Measurements from ENCODE around the gene RPTOR. TPM values are rescaled to one million over a fixed set of nuclear protein-coding genes. Genes with fewer than 3 reads are reported as not detected.

RPTOR gene, protein sequence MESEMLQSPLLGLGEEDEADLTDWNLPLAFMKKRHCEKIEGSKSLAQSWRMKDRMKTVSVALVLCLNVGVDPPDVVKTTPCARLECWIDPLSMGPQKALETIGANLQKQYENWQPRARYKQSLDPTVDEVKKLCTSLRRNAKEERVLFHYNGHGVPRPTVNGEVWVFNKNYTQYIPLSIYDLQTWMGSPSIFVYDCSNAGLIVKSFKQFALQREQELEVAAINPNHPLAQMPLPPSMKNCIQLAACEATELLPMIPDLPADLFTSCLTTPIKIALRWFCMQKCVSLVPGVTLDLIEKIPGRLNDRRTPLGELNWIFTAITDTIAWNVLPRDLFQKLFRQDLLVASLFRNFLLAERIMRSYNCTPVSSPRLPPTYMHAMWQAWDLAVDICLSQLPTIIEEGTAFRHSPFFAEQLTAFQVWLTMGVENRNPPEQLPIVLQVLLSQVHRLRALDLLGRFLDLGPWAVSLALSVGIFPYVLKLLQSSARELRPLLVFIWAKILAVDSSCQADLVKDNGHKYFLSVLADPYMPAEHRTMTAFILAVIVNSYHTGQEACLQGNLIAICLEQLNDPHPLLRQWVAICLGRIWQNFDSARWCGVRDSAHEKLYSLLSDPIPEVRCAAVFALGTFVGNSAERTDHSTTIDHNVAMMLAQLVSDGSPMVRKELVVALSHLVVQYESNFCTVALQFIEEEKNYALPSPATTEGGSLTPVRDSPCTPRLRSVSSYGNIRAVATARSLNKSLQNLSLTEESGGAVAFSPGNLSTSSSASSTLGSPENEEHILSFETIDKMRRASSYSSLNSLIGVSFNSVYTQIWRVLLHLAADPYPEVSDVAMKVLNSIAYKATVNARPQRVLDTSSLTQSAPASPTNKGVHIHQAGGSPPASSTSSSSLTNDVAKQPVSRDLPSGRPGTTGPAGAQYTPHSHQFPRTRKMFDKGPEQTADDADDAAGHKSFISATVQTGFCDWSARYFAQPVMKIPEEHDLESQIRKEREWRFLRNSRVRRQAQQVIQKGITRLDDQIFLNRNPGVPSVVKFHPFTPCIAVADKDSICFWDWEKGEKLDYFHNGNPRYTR (N-terminal part only)
- 9.2 and 11.7 TPM in 2 replicates for total RNA-seq

DNA sequence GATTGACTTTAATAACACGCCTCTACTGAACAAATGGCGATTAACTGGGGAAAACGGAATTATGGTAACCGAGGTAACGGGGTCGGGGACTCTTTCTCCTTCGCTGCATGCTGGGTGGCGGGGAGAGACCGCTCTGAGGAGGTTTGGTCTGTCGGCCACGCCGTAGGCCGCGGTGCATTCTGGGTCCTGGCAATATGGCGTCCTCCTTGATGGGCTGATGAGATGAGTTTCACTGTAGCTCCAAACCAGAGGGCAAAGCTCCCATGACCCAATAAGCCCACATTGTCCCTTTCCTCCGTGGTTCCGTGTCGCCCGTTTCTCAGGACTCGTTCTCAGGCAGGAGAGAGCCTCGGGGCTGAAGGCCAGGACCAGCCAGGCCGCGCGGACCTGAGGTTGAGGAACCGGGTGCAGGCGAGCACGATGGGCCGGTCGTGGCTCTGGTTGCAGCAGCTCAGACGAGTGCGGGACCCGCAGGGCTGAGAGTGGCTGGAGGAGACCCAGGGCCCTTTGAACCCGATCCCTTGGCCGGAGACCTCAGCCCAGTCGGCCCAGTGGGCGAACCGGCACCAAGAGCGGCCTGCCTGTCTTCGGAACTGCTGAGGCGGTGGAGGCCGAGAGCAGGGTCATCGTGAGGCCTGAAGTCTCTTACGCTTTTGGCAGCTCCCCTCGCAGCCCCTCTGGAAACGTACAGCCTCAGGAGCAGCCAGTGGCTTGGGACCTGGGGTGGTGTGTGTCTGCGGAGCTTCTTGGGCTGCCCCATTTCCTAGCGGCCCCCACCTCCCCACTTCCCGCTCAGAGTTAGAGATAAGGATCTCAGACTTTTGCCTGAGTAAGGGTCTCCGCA, at the start of gene RPTOR:
RPTOR (plus strand) TSS at position 184 of the 844 bp plus-strand sequence. CDS start 792 bp downstream, outside the sequence.
- DNase-seq (ENCODE audit: low read depth in 2 of 2), result peak; percentile 89 to 91

- DNase-seq (ENCODE audit: low read depth in 2 of 2), result no peak
These were observed 46.9 kb upstream of the RPTOR start for GRCh38 chr17:80497726-80498241.

- DNase-seq (ENCODE audit: low read depth in 2 of 2), result peak; percentile 11 to 30
These were observed 46.3 kb upstream of the RPTOR start for GRCh38 chr17:80498242-80498919.

DNA sequence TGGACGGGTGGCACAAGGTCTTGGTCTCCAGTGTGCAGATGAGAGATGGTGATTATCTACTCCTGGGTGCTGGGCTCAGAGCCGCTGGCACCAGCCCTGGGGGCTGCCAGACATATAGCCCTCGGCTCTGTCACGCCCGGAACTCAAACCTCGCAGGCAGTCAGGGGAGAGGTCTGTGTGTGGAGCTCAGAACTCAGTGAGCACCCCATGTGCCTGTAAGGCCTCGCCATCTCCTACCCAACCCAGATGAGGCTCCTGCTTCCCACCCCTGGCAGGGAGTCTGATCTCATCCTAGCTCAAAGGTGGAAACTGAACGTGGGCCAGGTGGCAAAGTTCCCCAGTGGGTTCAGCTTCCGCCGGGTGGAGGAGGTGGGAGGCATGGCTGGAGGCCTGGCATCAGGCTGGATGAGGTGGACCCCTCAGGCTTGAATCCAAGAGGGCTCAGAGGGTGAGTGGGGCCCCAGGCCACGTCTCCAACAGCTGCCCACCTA, 45.7 kb upstream of the RPTOR start:
- DNase-seq (ENCODE audit: low read depth in 2 of 2), result no peak

DNA sequence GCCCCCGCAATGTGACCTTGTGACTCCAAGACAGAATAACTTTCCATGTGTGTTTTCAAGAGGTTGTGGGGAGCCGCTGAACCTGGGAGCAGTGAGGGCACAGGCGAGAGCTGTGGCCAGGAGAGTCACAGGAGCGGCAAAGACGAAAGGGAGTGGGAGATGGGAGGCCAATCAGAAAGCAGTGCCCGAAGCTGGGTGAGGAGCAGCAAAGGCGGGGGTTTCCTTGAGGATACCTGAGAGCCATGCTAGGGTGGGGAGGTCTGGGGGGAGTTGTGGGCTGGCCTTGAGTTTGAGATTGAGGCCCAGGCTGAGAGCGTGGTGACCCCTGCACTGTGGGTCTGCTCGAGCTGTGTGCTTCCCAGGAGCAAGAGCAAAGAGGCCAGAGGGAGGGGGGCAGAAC, 45.1 kb upstream of the RPTOR start:
- no peak for DNase-seq (ENCODE audit: low read depth in 2 of 2)

GRCh38 chr17:80499961-80500665, 44.5 kb upstream of the RPTOR start:
- DNase-seq (ENCODE audit: low read depth in 2 of 2), result no peak

DNA sequence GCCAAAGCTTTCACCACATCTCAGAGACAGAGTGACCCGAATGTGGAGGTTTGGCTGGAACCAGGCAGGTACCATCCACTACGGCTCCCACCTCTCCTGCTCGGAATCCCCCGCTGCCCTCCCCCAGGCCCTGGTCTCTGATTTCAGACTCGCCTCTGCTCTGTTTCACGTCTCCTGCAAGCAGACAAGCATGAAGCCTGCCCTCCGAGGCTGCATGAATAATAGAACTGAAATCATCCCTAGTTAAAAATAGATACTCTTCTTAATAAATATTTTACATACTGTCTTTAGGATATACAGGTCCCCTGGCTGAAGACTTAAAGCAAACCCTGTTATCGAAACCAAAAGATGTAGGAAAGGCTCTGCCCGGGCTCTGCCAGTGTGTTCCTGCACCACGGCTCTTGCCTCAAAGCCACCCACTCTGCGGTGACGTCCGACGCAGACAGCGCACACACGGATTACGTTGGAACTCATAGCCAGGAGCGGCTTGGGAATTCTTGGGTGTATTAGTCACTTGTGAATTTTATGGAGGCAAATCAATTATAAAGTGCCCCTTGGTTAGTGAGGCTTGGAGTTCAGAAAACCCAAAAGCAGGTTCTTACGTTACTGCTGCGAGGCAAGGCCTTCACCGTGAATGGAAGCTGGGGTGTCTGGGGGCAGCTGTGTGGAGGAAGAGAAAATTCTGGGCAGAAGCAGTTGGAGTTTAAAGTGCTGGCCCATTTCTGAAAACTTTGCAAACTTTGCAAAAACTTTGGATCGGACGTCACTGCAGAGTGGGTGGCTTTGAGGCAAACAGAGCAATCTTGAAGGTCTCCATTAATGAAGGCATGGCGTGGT, 42.7 kb upstream of the RPTOR start:
- no peak for DNase-seq (ENCODE audit: low read depth in 2 of 2)

- no peak for DNase-seq (ENCODE audit: low read depth in 2 of 2)
These were observed 42.1 kb upstream of the RPTOR start for GRCh38 chr17:80502578-80502877.

DNA sequence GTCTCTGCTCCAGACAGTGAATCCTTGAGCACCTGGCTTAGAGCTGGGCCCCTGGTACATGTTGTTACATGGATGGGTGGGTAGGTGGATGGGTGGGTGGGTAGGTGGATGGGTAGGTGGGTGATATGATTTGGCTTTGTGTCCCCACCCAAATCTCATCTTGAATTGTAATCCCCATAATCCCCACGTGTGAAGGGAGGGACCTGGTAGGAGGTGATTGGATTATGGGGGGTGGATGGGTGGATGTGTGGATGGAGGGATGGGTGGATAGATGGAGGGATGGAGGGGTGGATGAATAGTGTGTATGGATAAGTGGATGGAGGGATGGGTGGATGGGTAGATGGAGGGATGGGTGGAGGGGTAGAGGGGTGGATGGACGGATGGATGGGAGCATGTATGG, 41.6 kb upstream of the RPTOR start:
- no peak for DNase-seq (ENCODE audit: low read depth in 2 of 2)

DNA sequence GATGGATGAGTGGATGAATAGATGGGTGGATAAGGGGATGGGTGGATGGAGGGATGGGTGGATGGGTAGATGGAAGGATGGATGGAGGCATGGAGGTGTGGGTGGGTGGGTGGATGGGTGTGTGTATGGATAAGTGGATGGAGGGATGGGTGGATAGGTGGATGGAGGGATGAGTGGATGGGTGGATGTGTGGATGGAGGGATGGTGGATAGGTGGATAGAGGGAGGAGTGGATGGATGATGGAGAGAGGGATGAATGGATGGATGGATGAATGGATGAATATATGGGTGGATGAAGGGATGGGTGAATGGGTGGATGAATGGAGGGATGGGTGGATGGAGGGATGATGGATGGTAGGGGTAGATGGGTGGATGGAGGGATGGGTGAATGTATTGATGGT, 40.7 kb upstream of the RPTOR start:
- no peak for DNase-seq (ENCODE audit: low read depth in 2 of 2)

DNA sequence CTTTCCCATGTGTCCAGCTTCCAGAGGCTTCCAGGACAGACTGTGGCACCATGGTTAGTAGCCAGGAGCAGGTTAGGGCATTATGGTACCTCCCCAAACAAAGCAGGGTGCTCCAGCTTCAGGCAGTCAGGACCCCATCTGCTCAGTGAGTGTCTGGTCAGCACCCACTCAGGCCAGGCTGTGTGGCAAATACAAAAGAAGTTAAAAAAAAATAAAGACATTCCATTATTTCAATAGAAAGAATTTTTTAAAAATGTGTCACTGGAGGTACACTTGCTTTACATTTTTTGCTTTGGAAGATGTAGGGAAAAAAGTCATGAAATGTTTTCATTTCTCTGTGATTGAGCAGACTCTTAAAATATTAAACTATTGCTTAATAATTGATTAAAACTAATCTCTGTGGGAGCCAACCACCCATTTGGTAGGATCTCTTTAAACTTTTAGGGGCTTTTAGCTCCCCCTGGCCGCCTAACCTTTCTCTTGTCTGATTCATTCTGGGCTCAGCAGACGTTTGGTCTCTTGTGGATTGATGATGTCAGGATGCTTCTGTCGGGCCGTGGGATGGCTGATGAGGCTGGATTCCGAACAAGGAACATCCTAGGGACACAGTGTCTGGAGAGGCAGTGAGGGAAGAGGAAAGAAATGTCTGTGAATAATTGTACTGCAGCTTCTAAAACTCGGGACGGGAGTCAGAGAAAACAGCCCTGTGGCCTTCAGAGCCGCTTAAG, 39.8 kb upstream of the RPTOR start:
- DNase-seq (ENCODE audit: low read depth in 2 of 2), result no peak

DNA sequence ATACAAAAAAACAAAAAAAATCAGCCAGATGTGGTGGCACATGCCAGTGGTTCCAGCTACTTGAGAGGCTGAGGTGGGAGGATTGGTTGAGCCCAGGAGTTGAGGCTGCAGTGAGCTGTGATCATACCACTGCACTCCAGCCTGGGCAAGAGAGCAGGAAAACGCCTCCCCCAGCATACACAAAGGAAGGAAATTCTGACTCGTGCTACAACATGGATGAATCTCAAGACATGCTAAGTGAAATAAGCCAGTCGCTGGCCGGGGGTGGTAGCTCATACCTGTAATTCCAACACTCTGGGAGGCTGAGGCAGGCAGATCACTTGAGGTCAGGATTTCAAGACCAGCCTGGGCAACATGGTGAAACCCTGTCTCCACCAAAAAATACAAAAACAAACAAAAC, 37.5 kb upstream of the RPTOR start:
- peak in 1 of 2 donors; percentile 48 for DNase-seq (ENCODE audit: low read depth in 2 of 2)

DNA sequence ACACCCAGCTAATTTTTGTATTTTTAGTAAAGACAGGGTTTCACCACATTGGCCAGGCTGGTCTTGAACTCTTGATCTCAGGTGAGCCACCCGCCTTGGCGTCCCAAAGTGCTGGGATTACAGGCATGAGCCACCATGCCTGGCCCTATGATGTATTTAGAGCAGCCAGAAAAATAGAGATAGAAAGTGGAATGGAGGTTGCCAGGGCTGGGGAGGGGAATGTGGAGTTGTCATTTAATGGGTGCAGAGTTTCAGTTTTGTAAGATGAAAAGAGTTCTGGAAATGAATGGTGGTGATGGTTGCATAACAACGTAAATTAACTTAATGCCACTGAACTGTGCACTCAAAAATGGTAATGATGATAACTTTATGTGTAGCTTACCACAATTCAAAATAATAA, 36.7 kb upstream of the RPTOR start:
- no peak for DNase-seq (ENCODE audit: low read depth in 2 of 2)

- DNase-seq (ENCODE audit: low read depth in 2 of 2), result no peak
These were observed 35.3 kb upstream of the RPTOR start for GRCh38 chr17:80509311-80509710.

GRCh38 chr17:80510132-80510531, 34.5 kb upstream of the RPTOR start:
- no peak for DNase-seq (ENCODE audit: low read depth in 2 of 2)

GRCh38 chr17:80510772-80511171, 33.9 kb upstream of the RPTOR start:
- no peak for DNase-seq (ENCODE audit: low read depth in 2 of 2)

GRCh38 chr17:80511222-80512180, 33.1 kb upstream of the RPTOR start:
- no peak for DNase-seq (ENCODE audit: low read depth in 2 of 2)
